Measurements from ENCODE around the gene TMC6. TPM values are rescaled to one million over a fixed set of nuclear protein-coding genes. Genes with fewer than 3 reads are reported as not detected.

The TMC6 gene
- total and polyA plus RNA-seq, 4 donors = 75.7 to 166 (median 98.9) TPM

DNA sequence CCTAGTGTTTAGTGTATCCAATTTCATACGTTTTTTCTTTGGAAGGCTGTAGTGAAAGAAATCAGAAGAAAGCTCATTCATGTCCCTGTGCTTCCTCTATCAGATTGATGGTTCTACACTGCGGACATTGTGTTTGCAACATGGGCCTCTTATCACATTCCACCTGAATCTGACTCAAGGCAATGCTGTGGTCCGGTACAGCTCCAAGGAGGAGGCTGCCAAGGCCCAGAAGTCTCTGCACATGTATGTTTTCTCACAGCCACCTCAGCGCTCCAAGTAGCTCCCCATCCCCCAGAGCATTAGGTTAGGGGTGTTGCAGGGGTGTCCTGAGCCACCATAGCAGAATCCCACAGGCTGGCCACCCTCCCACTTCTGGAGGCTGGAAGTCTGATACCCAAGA, 25.2 kb downstream of the TMC6 start:
- Histone ChIP-seq H3K9me3 (ENCODE audit: control insufficient read depth in 4 of 4, insufficient read depth in 3 of 4, low read length in 3 of 4) (no peaks in the 10 kb centered on the region), H3K36me3 (ENCODE audit: control insufficient read depth in 4 of 4, insufficient read depth in 4 of 4, low read length in 4 of 4) (peaks cover 16 to 42% (median 29%) of the 10 kb centered on the region in 4 donors), H3K4me1 (ENCODE audit: control insufficient read depth in 5 of 5, insufficient read depth in 5 of 5, low read length in 5 of 5) (peaks cover 0 to 7% (median 0%) of the 10 kb centered on the region in 5 donors), H3K27ac (ENCODE audit: low read depth in 1 of 2, low read length in 1 of 2) (no peak overlapping the region), H3K4me3 (no peak overlapping the region), H3K9ac (ENCODE audit: insufficient read depth in 1 of 2, low read length in 2 of 2) (no peak overlapping the region), H3K27me3 (ENCODE audit: control insufficient read depth in 3 of 3, insufficient read depth in 3 of 3, low read length in 2 of 3) (no peaks in the 10 kb centered on the region)
- TF ChIP-seq, protein P1, sequence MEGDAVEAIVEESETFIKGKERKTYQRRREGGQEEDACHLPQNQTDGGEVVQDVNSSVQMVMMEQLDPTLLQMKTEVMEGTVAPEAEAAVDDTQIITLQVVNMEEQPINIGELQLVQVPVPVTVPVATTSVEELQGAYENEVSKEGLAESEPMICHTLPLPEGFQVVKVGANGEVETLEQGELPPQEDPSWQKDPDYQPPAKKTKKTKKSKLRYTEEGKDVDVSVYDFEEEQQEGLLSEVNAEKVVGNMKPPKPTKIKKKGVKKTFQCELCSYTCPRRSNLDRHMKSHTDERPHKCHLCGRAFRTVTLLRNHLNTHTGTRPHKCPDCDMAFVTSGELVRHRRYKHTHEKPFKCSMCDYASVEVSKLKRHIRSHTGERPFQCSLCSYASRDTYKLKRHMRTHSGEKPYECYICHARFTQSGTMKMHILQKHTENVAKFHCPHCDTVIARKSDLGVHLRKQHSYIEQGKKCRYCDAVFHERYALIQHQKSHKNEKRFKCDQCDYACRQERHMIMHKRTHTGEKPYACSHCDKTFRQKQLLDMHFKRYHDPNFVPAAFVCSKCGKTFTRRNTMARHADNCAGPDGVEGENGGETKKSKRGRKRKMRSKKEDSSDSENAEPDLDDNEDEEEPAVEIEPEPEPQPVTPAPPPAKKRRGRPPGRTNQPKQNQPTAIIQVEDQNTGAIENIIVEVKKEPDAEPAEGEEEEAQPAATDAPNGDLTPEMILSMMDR (IDR thresholded peaks at IDR 0.05; ENCODE audit: control extremely low read depth, extremely low read depth) = no peak
- WGBS, 2 donors = 85 to 93% methylated on average over 4 of the region's 4 CpGs
- ATAC-seq (ENCODE audit: insufficient read depth, low FRiP score) (no peak), DNase-seq (no peak)

- WGBS, 2 donors = 93 to 97% methylated on average over 10 of the region's 10 CpGs
- TF ChIP-seq, protein P1 (IDR thresholded peaks at IDR 0.05; ENCODE audit: control extremely low read depth, extremely low read depth) = no peak
- Histone ChIP-seq H3K4me1 (ENCODE audit: control insufficient read depth in 5 of 5, insufficient read depth in 5 of 5, low read length in 5 of 5) (peaks cover 0 to 7% (median 0%) of the 10 kb centered on the region in 5 donors), H3K9me3 (ENCODE audit: control insufficient read depth in 4 of 4, insufficient read depth in 3 of 4, low read length in 3 of 4) (no peaks in the 10 kb centered on the region), H3K27ac (ENCODE audit: low read depth in 1 of 2, low read length in 1 of 2) (no peak overlapping the region), H3K4me3 (no peak overlapping the region), H3K36me3 (ENCODE audit: control insufficient read depth in 4 of 4, insufficient read depth in 4 of 4, low read length in 4 of 4) (peaks cover 22 to 55% (median 38%) of the 10 kb centered on the region in 4 donors), H3K9ac (ENCODE audit: insufficient read depth in 1 of 2, low read length in 2 of 2) (no peak overlapping the region), H3K27me3 (ENCODE audit: control insufficient read depth in 3 of 3, insufficient read depth in 3 of 3, low read length in 2 of 3) (no peaks in the 10 kb centered on the region)
- DNase-seq (no peak), ATAC-seq (ENCODE audit: insufficient read depth, low FRiP score) (no peak)
These were observed 27.0 kb downstream of the TMC6 start for GRCh38 chr17:78101542-78101941.

GRCh38 chr17:78101112-78101511, 27.4 kb downstream of the TMC6 start:
- Histone ChIP-seq H3K4me1 (ENCODE audit: control insufficient read depth in 5 of 5, insufficient read depth in 5 of 5, low read length in 5 of 5) (peaks cover 0 to 7% (median 0%) of the 10 kb centered on the region in 5 donors), H3K9ac (ENCODE audit: insufficient read depth in 1 of 2, low read length in 2 of 2) (no peak overlapping the region), H3K27me3 (ENCODE audit: control insufficient read depth in 3 of 3, insufficient read depth in 3 of 3, low read length in 2 of 3) (no peaks in the 10 kb centered on the region), H3K4me3 (no peak overlapping the region), H3K9me3 (ENCODE audit: control insufficient read depth in 4 of 4, insufficient read depth in 3 of 4, low read length in 3 of 4) (no peaks in the 10 kb centered on the region), H3K36me3 (ENCODE audit: control insufficient read depth in 4 of 4, insufficient read depth in 4 of 4, low read length in 4 of 4) (peaks cover 25 to 59% (median 41%) of the 10 kb centered on the region in 4 donors), H3K27ac (ENCODE audit: low read depth in 1 of 2, low read length in 1 of 2) (no peak overlapping the region)
- no peak for ATAC-seq (ENCODE audit: insufficient read depth, low FRiP score)
- WGBS, 2 donors = 89 to 91% methylated on average over 5 of the region's 5 CpGs
- DNase-seq = no peak
- TF ChIP-seq, protein P1 (IDR thresholded peaks at IDR 0.05; ENCODE audit: control extremely low read depth, extremely low read depth) = no peak

DNA sequence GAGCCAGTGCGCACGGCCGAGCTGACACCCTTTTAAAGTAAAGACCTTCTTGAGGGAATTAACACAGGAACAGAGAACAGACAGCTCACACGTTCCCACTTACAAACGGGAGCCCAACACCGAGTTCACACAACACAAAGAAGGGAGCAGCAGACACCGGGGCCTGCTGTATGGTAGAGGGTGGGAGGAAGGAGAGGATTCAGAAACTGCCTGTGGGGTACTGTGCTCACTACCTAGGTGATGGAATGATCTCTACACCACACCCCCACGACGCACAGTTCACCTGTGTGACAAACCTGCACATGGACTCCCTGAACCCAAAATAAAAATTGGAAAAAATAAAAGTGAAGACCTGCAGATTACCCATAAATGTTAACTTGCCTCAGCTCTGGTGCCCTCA, 32.5 kb downstream of the TMC6 start:
- H3K36me3 ChIP-seq (ENCODE audit: control insufficient read depth in 4 of 4, insufficient read depth in 4 of 4, low read length in 4 of 4) = peaks cover 36 to 65% (median 52%) of the 10 kb centered on the region in 4 donors
- no peaks in the 10 kb centered on the region for H3K27me3 ChIP-seq (ENCODE audit: control insufficient read depth in 3 of 3, insufficient read depth in 3 of 3, low read length in 2 of 3)
- H3K27ac ChIP-seq (ENCODE audit: low read depth in 1 of 2, low read length in 1 of 2) = no peak overlapping the region
- no peak overlapping the region for H3K4me3 ChIP-seq
- no peak overlapping the region for H3K9ac ChIP-seq (ENCODE audit: insufficient read depth in 1 of 2, low read length in 2 of 2)
- H3K9me3 ChIP-seq (ENCODE audit: control insufficient read depth in 4 of 4, insufficient read depth in 3 of 4, low read length in 3 of 4) = no peaks in the 10 kb centered on the region
- DNase-seq (no peak), ATAC-seq (ENCODE audit: insufficient read depth, low FRiP score) (no peak)
- H3K4me1 ChIP-seq (ENCODE audit: control insufficient read depth in 5 of 5, insufficient read depth in 5 of 5, low read length in 5 of 5) = no peaks in the 10 kb centered on the region
- 95 to 98% methylated on average over 9 of the region's 9 CpGs for WGBS, 2 donors
- TF ChIP-seq, protein P1 (IDR thresholded peaks at IDR 0.05; ENCODE audit: control extremely low read depth, extremely low read depth) = no peak
